Loucy (cell line): ENCODE results near the gene QSOX1.

ENCODE experiments used
- H2AFZ ChIP-seq: fragments of 200-600 bp; sonication (generic); 2 replicates; pipeline ENCODE4 v1.6.0; 2016; ENCODE audit warnings: antibody characterized with exemption, mild to moderate bottlenecking, low read length, moderate library complexity
- H3F3A ChIP-seq: fragments of 200-600 bp; 2 replicates; pipeline ENCODE4 v1.6.0; 2016; ENCODE audit warnings: antibody characterized with exemption, low read depth, mild to moderate bottlenecking
- H3K27me3 ChIP-seq: fragments of 200-600 bp; sonication (generic); 2 replicates; pipeline ENCODE4 v1.6.1; 2014; ENCODE audit warnings: low read length, mild to moderate bottlenecking; ENCODE audit not compliant: insufficient read depth, poor library complexity, severe bottlenecking
- H3K36me3 ChIP-seq: fragments of 200-600 bp; sonication (generic); 2 replicates; pipeline ENCODE4 v1.6.1; 2016; ENCODE audit warnings: low read length; ENCODE audit not compliant: insufficient read depth
- H3K4me1 ChIP-seq: fragments of 200-600 bp; sonication (generic); 2 replicates; pipeline ENCODE4 v1.5.1; 2014; ENCODE audit warnings: low read length, mild to moderate bottlenecking; ENCODE audit not compliant: insufficient read depth, poor library complexity, severe bottlenecking
- H3K4me2 ChIP-seq: fragments of 200-600 bp; sonication (generic); 2 replicates; pipeline ENCODE4 v1.6.0; 2014; ENCODE audit warnings: antibody characterized with exemption, low read length, low read depth, mild to moderate bottlenecking; ENCODE audit not compliant: poor library complexity, severe bottlenecking
- H3K4me3 ChIP-seq: fragments of 200-600 bp; sonication (generic); 2 replicates; pipeline ENCODE4 v1.5.1; 2014; ENCODE audit warnings: low read length, mild to moderate bottlenecking, mixed read lengths; ENCODE audit not compliant: poor library complexity, severe bottlenecking
- H3K79me2 ChIP-seq: fragments of 200-600 bp; sonication (generic); 2 replicates; pipeline ENCODE4 v1.6.1; 2014; ENCODE audit warnings: low read length; ENCODE audit not compliant: insufficient read depth
- H3K9ac ChIP-seq: fragments of 200-600 bp; sonication (generic); 2 replicates; pipeline ENCODE4 v1.6.0; 2014; ENCODE audit warnings: mild to moderate bottlenecking, low read depth, low read length, moderate library complexity; ENCODE audit not compliant: poor library complexity, severe bottlenecking
- H3K9me2 ChIP-seq: fragments of 200-600 bp; sonication (generic); replicated peaks from 2 replicates; pipeline ENCODE4 v1.6.1; 2016; ENCODE audit warnings: low read depth, low read length, mixed read lengths
- H3K9me3 ChIP-seq: fragments of 200-600 bp; sonication (generic); 2 replicates; pipeline ENCODE4 v1.6.1; 2014; ENCODE audit warnings: mild to moderate bottlenecking, antibody characterized with exemption, low read length, low read depth; ENCODE audit not compliant: insufficient read depth
- H4K20me1 ChIP-seq: fragments of 200-600 bp; sonication (generic); 2 replicates; pipeline ENCODE4 v1.6.0; 2014; ENCODE audit warnings: antibody characterized with exemption, low read length, mild to moderate bottlenecking; ENCODE audit not compliant: insufficient read depth, poor library complexity, severe bottlenecking
- EZH2phosphoT487 ChIP-seq: fragments of 200-600 bp; IDR thresholded peaks from 2 replicates; pipeline ENCODE4 v1.6.1; 2018; ENCODE audit warnings: antibody characterized with exemption, mild to moderate bottlenecking, moderate library complexity, borderline replicate concordance
- TF ChIP-seq, protein P1 (sequence below): fragments of 200-600 bp; sonication (generic); conservative IDR thresholded peaks from 2 replicates; pipeline ENCODE4 v1.5.1; 2014; ENCODE audit warnings: mild to moderate bottlenecking, antibody characterized with exemption, low read length

The QSOX1 gene

GRCh38 chr1:180210008-180210620, 55.4 kb downstream of the QSOX1 start:
- TF ChIP-seq EZH2phosphoT487 = no peak
- TF ChIP-seq, protein P1, sequence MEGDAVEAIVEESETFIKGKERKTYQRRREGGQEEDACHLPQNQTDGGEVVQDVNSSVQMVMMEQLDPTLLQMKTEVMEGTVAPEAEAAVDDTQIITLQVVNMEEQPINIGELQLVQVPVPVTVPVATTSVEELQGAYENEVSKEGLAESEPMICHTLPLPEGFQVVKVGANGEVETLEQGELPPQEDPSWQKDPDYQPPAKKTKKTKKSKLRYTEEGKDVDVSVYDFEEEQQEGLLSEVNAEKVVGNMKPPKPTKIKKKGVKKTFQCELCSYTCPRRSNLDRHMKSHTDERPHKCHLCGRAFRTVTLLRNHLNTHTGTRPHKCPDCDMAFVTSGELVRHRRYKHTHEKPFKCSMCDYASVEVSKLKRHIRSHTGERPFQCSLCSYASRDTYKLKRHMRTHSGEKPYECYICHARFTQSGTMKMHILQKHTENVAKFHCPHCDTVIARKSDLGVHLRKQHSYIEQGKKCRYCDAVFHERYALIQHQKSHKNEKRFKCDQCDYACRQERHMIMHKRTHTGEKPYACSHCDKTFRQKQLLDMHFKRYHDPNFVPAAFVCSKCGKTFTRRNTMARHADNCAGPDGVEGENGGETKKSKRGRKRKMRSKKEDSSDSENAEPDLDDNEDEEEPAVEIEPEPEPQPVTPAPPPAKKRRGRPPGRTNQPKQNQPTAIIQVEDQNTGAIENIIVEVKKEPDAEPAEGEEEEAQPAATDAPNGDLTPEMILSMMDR = no peak
- H3K4me2 ChIP-seq = no peak overlapping the region
- H3K9me2 ChIP-seq = no peaks in the 10 kb centered on the region
- peaks cover 18% of the 10 kb centered on the region for H3K4me1 ChIP-seq
- no peaks in the 10 kb centered on the region for H4K20me1 ChIP-seq
- H3K4me3 ChIP-seq = no peak overlapping the region
- H3K36me3 ChIP-seq = no peaks in the 10 kb centered on the region
- peaks cover 5% of the 10 kb centered on the region; the same call in 1 of the 2 replicates for H3F3A ChIP-seq
- no peak overlapping the region for H3K9ac ChIP-seq
- no peaks in the 10 kb centered on the region for H3K9me3 ChIP-seq
- H2AFZ ChIP-seq = no peak overlapping the region
- no peaks in the 10 kb centered on the region for H3K27me3 ChIP-seq
- H3K79me2 ChIP-seq = no peaks in the 10 kb centered on the region

DNA sequence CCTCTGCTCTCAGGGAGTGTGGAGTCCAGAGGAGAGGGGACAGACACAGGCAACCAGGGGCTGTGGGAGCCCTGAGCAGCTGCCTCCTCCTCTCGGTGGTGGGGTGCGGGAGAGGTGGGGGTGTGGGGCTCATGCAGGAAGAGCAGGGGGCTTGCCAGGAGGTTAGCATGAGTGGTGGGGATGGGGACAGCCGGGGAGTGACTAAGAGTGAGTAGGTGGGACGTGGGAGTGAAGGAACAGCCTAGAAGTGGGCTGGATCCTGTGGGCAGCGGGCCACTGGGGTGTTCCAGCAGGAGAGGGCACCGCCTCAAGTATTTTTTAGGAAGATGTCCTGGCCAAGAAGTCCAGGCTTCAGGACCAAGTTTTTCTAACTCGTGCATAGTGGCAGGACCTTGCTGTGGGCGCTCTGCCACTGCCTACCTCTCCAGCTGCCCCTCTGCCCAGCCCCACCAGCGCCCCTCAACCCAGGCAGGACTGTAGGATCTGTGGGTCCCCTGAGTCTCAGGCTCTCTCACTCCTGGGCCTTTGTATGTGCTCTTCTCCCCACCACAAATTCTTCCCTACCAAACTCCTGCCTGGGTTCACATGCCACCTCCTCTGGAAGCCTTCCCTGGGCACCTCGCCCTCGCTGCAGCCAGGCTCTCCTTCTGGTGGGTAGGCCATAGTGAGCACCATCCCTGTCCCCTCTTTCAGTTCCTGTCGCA, 56.6 kb downstream of the QSOX1 start:
- H3K9ac ChIP-seq = no peak overlapping the region
- no peak overlapping the region for H2AFZ ChIP-seq
- H3K36me3 ChIP-seq = no peaks in the 10 kb centered on the region
- H3K4me2 ChIP-seq = no peak overlapping the region
- H3K4me3 ChIP-seq = no peak overlapping the region
- H3K79me2 ChIP-seq = no peaks in the 10 kb centered on the region
- H3K27me3 ChIP-seq = no peaks in the 10 kb centered on the region
- no peaks in the 10 kb centered on the region for H4K20me1 ChIP-seq
- peaks cover 18% of the 10 kb centered on the region for H3K4me1 ChIP-seq
- H3K9me2 ChIP-seq = no peaks in the 10 kb centered on the region
- H3K9me3 ChIP-seq = no peaks in the 10 kb centered on the region
- peaks cover 5% of the 10 kb centered on the region; the same call in 1 of the 2 replicates for H3F3A ChIP-seq
- no peak for TF ChIP-seq EZH2phosphoT487
- TF ChIP-seq, protein P1 = no peak

GRCh38 chr1:180211860-180212229, 57.2 kb downstream of the QSOX1 start:
- H3F3A ChIP-seq = peaks cover 5% of the 10 kb centered on the region; the same call in 1 of the 2 replicates
- no peaks in the 10 kb centered on the region for H3K27me3 ChIP-seq
- H3K79me2 ChIP-seq = no peaks in the 10 kb centered on the region
- no peaks in the 10 kb centered on the region for H3K9me2 ChIP-seq
- H3K4me2 ChIP-seq = no peak overlapping the region
- H3K4me1 ChIP-seq = peaks cover 18% of the 10 kb centered on the region
- no peaks in the 10 kb centered on the region for H3K9me3 ChIP-seq
- H4K20me1 ChIP-seq = no peaks in the 10 kb centered on the region
- no peak overlapping the region for H2AFZ ChIP-seq
- H3K4me3 ChIP-seq = no peak overlapping the region
- no peak for TF ChIP-seq EZH2phosphoT487
- TF ChIP-seq, protein P1 = no peak
- no peak overlapping the region for H3K9ac ChIP-seq
- H3K36me3 ChIP-seq = no peaks in the 10 kb centered on the region
